GM18508 (cell line): ENCODE measurements around the gene AMPD3.
"Not testable (repeated sequence)": the region's sequence is repeated elsewhere in the genome, so short reads cannot be mapped to it uniquely, and the experiment has no call there.

Experiments
- ATAC-seq: cut with Tn5 transposase; IDR thresholded peaks from one replicate; pipeline ENCODE4 v1.9.1; 2021; ENCODE audit warnings: moderate number of reproducible peaks; ENCODE audit not compliant: insufficient read depth, unreplicated experiment

The AMPD3 gene

DNA sequence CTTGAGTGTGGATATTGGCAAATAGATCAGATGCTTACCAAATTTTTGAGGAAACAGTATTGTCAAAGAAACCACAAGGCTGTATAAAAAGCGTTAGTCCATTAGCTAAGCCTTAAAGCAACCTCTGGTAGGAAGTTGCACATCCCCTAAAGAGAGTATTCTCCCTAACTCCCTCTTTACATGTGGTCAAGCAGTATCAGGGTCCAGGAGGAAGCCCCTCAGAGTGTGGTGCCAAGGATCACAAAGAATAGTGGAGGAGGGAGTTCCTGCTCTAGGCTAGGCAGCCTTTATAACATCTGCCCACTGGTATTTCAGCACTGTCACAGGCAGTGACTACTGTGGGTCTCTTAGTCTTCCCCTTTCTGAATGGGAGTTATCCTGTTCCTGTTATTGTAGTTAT is 18.8 kb upstream of the AMPD3 start:
- ATAC-seq: no peak

DNA sequence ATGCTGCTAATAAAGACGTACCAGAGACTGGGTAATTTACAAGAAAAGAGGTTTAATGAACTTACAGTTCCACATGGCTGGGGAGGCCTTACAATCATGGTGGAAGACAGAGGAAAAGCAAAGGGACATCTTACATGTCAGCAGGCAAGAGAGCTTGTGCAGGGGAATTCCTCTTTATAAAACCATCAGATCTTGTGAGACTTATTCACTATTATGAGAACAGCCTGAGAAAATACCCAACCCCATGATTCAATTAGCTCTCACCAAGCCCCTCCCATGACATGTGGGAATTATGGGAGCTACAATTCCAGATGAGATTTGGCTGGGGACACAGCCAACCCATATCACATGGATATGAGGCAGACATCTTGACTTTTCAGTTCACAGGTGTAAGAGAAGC is 18.4 kb upstream of the AMPD3 start:
- not testable (repeated sequence) for ATAC-seq

- ATAC-seq: no peak
These were observed 16.6 kb upstream of the AMPD3 start for GRCh38 chr11:10438458-10438857.

GRCh38 chr11:10439351-10439750 is 15.7 kb upstream of the AMPD3 start:
- no peak for ATAC-seq

DNA sequence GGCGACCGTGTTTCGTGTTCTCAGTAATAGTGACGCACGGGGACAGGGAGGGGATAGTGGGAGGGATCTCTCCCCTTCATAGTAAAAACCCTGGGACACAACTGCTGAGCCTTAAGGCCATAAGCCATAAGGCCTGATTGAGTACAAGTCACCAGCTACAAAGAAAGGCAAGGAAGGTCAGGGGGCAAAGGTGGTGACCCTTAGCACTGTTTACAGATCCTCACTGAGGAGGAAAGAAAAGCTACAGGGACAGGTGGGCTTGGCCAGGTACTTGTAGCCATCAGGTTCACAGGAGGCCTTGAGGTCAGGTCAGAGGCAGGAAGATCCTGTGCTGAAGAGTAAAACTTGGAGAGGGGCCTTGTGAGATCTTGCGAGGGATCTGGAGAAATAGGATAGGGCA is 15.1 kb upstream of the AMPD3 start:
- ATAC-seq: no peak

DNA sequence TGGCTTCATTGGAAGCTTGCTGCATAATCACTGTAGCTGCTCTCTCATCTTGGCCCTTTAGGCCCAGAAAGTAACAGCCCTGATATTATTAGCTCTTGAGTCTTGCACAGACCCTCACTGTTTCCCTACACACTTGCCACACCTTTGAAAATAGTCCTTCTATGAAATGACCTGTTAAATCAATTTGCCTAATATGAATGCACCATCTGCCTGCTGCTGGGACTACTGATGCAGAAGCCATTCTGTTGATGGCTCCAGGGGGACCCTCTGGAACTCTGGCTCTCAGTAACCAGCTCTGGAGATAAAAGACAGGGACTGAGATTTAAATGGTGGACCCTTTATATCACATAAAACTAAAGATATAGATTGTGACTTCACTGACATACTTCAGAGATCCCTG is 14.7 kb upstream of the AMPD3 start:
- no peak for ATAC-seq

GRCh38 chr11:10441091-10441490 is 14.0 kb upstream of the AMPD3 start:
- ATAC-seq: no peak

DNA sequence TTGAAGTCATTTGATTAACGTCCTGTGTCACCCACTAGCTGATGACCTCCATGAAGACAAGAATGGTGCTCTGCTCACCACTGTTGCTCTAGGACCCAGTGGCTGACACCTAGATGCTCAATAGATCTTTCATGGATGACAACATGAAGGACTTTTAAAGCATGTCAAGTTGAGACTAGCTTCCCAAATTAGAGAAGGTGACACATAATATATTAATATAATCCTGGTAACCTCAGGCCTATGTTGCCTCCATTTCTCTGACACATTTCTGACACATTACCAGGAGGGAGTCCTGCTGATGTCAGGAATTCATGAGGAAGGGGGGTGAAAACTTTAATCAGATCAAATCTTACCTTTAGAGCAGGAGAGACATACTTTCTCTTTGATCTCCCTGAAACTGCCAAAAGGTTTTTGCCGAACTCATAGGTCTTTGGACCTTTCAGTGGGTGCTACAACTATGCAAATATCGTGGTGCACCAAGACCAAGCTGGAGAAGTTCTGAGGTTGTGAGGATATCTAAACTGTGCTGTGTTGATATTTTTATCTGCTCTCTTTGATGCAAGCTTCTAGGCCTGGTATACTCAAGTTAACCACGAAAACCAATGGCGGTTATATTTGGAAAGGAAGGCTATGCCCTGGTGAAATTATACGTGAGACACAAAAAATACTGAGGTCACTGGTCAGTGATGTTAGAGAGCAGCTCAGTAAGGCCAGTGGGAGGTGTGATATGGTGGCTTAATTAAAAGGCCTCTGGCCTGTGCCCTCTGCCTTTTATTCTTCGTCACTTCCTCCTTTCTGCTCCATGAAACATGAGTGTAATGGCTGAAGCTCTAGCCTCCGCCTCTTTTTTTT is 13.2 kb upstream of the AMPD3 start:
- ATAC-seq: peak; percentile 90

DNA sequence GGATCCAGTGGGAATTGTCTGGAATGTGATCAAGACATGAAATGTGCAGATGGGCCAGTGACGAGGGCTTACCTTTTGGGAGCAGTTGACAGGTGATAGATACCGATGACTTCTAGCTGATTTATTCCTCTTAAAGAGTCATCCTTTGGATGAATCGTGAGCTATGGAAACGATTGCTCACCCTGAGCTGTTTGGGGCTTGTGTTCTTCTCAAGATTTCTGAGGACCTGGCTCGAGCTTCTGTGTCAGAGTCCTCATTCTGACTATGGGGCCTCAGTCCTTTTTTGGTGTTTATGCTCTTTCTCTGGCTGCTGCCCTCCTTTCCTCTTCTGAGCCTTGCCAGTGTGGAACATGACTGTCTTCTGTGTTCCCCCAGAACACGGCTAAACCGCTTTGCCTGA is 11.9 kb upstream of the AMPD3 start:
- ATAC-seq: no peak

DNA sequence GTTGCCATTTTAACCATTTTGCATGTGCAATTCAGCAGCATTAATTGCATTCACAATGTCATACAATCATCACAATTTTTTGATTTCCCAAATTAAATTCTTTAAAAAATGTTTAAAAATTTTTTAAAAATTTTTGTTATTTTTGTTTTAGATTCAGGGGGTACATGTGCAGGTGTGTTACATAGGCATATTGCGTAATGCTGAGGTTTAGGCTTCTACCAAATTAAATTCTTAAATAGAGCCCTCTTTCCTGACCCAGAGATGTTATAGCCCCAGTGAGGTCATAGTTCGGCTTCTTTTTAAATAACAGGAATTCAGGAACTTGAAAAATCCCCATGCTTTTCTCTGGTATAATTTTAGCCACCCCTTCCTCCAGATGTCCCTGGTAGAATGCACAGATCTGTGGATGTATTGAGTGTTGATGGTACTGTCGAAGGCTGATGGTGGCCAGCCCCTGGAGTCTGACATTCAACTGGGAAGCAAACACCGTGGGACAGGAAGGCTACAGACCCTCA is 11.3 kb upstream of the AMPD3 start:
- no peak for ATAC-seq

DNA sequence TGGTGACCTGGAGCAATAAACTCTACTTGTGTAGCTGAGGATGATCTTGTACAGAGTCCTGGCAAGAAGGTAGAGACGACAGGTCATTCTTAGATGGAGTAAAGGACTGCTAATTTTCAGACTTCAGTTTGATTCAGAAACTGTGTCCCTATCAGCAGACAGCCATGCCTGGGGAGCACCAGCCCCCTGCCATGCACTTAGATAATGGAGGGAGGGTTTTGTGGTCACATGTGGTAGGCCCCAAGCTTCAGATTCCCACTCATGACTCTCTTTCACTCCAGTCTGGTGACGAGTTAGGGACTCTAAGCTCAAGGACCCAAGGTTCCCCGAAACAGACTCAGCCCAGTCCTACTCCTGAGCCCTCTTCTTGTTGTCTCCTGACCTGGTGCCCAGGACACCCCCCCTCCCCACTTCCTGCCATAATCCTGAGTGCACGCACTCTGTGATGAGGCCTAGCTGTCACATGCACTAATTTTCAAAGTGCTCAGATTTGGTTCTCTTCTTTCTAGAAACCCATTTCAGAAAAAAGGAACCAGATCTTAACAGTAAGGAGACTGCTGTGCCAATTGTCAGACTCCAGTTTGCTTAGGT is 10.2 kb upstream of the AMPD3 start:
- ATAC-seq: no peak

- no peak for ATAC-seq
These were observed 7.6 kb upstream of the AMPD3 start for GRCh38 chr11:10447445-10447844.

GRCh38 chr11:10450462-10451425 is 4.3 kb upstream of the AMPD3 start:
- no peak for ATAC-seq

GRCh38 chr11:10451426-10452116 is 3.5 kb upstream of the AMPD3 start:
- ATAC-seq: no peak

DNA sequence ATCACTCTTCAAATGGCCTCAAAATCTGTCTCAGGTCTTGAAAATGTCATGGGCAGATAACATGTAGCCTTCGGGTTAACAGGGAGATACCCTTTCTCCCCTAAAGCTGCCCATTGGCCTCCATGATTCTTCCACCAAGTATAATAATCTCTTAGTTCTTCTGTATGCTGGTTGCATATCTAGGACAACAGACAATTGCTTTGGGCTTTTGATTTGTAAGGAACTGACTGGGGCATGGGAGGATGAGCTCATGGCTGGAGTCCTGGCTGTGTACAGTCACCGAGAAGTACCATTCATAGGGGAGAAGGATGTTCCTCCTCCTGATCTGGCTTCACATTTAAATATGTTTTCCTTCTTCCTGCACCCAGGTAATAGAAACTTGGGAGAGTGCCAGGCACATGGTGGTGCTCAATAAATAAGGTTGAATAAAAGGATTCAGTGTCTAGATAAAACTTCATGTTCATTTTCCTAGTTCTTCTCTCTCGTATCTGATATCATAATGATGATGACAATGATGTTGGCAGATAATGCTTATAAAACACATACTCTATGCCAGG is 2.8 kb upstream of the AMPD3 start:
- no peak for ATAC-seq

GRCh38 chr11:10453261-10453660 is 1.8 kb upstream of the AMPD3 start:
- no peak for ATAC-seq

DNA sequence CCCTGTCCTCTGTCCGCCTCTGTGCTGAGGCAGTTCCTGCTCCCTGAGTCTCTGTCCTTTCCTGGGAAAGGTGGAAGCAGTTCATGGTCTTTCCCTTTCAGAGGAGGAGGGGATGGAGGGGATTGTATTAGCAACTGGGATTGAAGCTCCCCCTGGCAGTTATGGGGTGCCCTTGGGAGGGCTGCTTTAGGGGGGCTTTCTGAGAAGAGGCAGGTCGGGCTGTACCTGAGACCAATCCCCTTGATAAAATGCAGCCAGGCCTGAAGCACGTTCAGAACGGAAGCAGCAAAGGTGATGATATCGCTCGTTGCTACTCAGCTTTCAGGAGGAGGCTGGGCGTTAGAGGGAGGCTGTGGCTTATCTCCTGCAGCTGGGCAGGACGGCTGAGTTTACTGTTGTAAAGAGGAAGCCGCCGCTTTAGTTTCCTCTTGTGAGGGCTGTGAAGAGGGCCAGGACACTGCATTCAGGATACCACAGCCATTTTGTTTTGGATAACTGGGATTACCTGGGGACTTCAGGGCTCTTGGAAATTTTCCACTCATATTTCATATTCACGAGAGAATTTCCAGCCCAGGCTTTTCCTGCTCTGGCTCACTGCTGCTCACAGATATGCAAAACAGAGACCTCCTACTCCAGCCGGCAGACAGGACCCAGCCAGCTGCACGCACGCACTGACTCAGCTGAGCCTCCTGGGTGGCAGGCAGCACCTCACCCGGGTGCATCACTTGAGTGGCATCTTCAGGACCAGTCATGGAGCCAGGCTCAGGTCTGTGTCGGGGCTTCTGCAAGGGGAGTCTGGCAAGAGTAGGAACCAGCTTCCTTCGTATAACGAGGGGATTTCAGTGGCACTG is 798 bp downstream of the AMPD3 start:
- ATAC-seq: peak; percentile 36

- ATAC-seq: no peak
These were observed 1.5 kb downstream of the AMPD3 start for GRCh38 chr11:10456519-10456918.

DNA sequence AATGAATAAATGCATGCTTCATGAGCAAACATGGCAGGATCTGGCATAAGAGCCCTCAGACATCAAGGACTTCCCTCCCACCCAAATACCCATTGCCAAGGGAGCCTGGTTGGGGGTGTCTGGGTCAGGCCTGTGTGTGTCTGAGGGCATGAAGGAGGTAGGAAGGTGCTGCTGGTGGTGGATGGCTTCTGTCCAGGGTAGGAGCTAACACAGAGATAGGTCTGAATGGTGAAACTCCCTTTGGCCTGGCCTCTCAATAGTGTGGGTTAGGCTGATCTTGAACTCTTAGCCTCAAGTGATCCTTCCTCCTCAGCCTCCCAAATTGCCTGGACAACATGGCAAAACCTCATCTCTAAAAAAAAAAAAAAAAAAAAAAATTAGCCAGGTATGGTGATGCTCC is 2.8 kb downstream of the AMPD3 start:
- no peak for ATAC-seq
